ENCODE data around the gene RSBN1L.

Gene RSBN1L

GRCh38 chr7:77690289-77690688, 6.0 kb upstream of the RSBN1L start:
- peaks cover 4% of the 10 kb centered on the region for H3K4me1 ChIP-seq (ENCODE audit: control insufficient read depth, low read depth, low read length)
- H3K79me2 ChIP-seq (ENCODE audit: control insufficient read depth, insufficient read depth, low read length): peaks cover 17% of the 10 kb centered on the region
- no peaks in the 10 kb centered on the region for H3K27me3 ChIP-seq (ENCODE audit: insufficient read depth, low read length, poor library complexity)
- no peak overlapping the region for H3K23ac ChIP-seq (ENCODE audit: low read length)
- H2BK15ac ChIP-seq (replicated peaks; ENCODE audit: low read depth): no peak overlapping the region
- no peak overlapping the region for H3K4ac ChIP-seq (ENCODE audit: low read depth, low read length)
- H3K4me3 ChIP-seq (ENCODE audit: low read length): no peak overlapping the region
- H3K79me1 ChIP-seq (ENCODE audit: low read length): peaks cover 13% of the 10 kb centered on the region
- no peak for DNase-seq
- H2AK5ac ChIP-seq (ENCODE audit: low read length): no peak overlapping the region
- H3K56ac ChIP-seq (ENCODE audit: low read length): no peak overlapping the region
- H4K5ac ChIP-seq (ENCODE audit: low read length): no peak overlapping the region
- H3K4me2 ChIP-seq (ENCODE audit: low read length): no peak overlapping the region
- H3K9ac ChIP-seq (ENCODE audit: low read length): no peak overlapping the region
- H4K8ac ChIP-seq (ENCODE audit: low read depth, low read length): no peak overlapping the region
- no peak overlapping the region for H2BK5ac ChIP-seq (ENCODE audit: low read length)
- no peak overlapping the region for H2BK120ac ChIP-seq (ENCODE audit: low read depth, low read length)
- WGBS (ENCODE audit: extremely low coverage, insufficient coverage, low lambda C conversion rate): no CpG with 5 or more reads among the region's 8 CpGs
- H3K27ac ChIP-seq (ENCODE audit: low read depth, low read length): no peak overlapping the region
- no peak overlapping the region for H3K18ac ChIP-seq (ENCODE audit: low read length)
- H3K36me3 ChIP-seq (ENCODE audit: control insufficient read depth, insufficient read depth, low read length): no peaks in the 10 kb centered on the region

GRCh38 chr7:77691892-77692491, 4.3 kb upstream of the RSBN1L start:
- no peak overlapping the region for H3K9ac ChIP-seq (ENCODE audit: low read length)
- H3K4me1 ChIP-seq (ENCODE audit: control insufficient read depth, low read depth, low read length): peaks cover 2% of the 10 kb centered on the region
- H4K8ac ChIP-seq (ENCODE audit: low read depth, low read length): no peak overlapping the region
- no peak overlapping the region for H2BK120ac ChIP-seq (ENCODE audit: low read depth, low read length)
- H4K5ac ChIP-seq (ENCODE audit: low read length): no peak overlapping the region
- WGBS (ENCODE audit: extremely low coverage, insufficient coverage, low lambda C conversion rate): no CpG with 5 or more reads among the region's 10 CpGs
- H3K36me3 ChIP-seq (ENCODE audit: control insufficient read depth, insufficient read depth, low read length): no peaks in the 10 kb centered on the region
- no peak overlapping the region for H2BK15ac ChIP-seq (replicated peaks; ENCODE audit: low read depth)
- no peak overlapping the region for H3K27ac ChIP-seq (ENCODE audit: low read depth, low read length)
- H3K27me3 ChIP-seq (ENCODE audit: insufficient read depth, low read length, poor library complexity): no peaks in the 10 kb centered on the region
- no peak overlapping the region for H3K56ac ChIP-seq (ENCODE audit: low read length)
- no peak overlapping the region for H3K4me3 ChIP-seq (ENCODE audit: low read length)
- DNase-seq: no peak
- no peak overlapping the region for H3K4ac ChIP-seq (ENCODE audit: low read depth, low read length)
- no peak overlapping the region for H2AK5ac ChIP-seq (ENCODE audit: low read length)
- no peak overlapping the region for H3K18ac ChIP-seq (ENCODE audit: low read length)
- H3K4me2 ChIP-seq (ENCODE audit: low read length): no peak overlapping the region
- no peak overlapping the region for H2BK5ac ChIP-seq (ENCODE audit: low read length)
- H3K79me1 ChIP-seq (ENCODE audit: low read length): peaks cover 14% of the 10 kb centered on the region
- peaks cover 26% of the 10 kb centered on the region for H3K79me2 ChIP-seq (ENCODE audit: control insufficient read depth, insufficient read depth, low read length)
- H3K23ac ChIP-seq (ENCODE audit: low read length): peak overlapping the region; percentile 89

GRCh38 chr7:77693830-77694583, 2.3 kb upstream of the RSBN1L start:
- no peak overlapping the region for H2BK5ac ChIP-seq (ENCODE audit: low read length)
- no CpG with 5 or more reads among the region's 14 CpGs for WGBS (ENCODE audit: extremely low coverage, insufficient coverage, low lambda C conversion rate)
- no peak overlapping the region for H3K9ac ChIP-seq (ENCODE audit: low read length)
- H4K5ac ChIP-seq (ENCODE audit: low read length): no peak overlapping the region
- H4K8ac ChIP-seq (ENCODE audit: low read depth, low read length): no peak overlapping the region
- H3K27ac ChIP-seq (ENCODE audit: low read depth, low read length): no peak overlapping the region
- DNase-seq: no peak
- no peaks in the 10 kb centered on the region for H3K36me3 ChIP-seq (ENCODE audit: control insufficient read depth, insufficient read depth, low read length)
- no peak overlapping the region for H2BK15ac ChIP-seq (replicated peaks; ENCODE audit: low read depth)
- H3K23ac ChIP-seq (ENCODE audit: low read length): no peak overlapping the region
- no peak overlapping the region for H3K4me3 ChIP-seq (ENCODE audit: low read length)
- H3K56ac ChIP-seq (ENCODE audit: low read length): no peak overlapping the region
- H2AK5ac ChIP-seq (ENCODE audit: low read length): no peak overlapping the region
- peaks cover 40% of the 10 kb centered on the region for H3K79me2 ChIP-seq (ENCODE audit: control insufficient read depth, insufficient read depth, low read length)
- peaks cover 2% of the 10 kb centered on the region for H3K4me1 ChIP-seq (ENCODE audit: control insufficient read depth, low read depth, low read length)
- H3K27me3 ChIP-seq (ENCODE audit: insufficient read depth, low read length, poor library complexity): no peaks in the 10 kb centered on the region
- H3K18ac ChIP-seq (ENCODE audit: low read length): no peak overlapping the region
- H3K4me2 ChIP-seq (ENCODE audit: low read length): no peak overlapping the region
- H2BK120ac ChIP-seq (ENCODE audit: low read depth, low read length): no peak overlapping the region
- no peak overlapping the region for H3K4ac ChIP-seq (ENCODE audit: low read depth, low read length)
- H3K79me1 ChIP-seq (ENCODE audit: low read length): peaks cover 14% of the 10 kb centered on the region

GRCh38 chr7:77696643-77697534, 630 bp downstream of the RSBN1L start:
- H3K27ac ChIP-seq (ENCODE audit: low read depth, low read length): peak overlapping the region; percentile 86
- peaks cover 2% of the 10 kb centered on the region for H3K4me1 ChIP-seq (ENCODE audit: control insufficient read depth, low read depth, low read length)
- peak overlapping the region; percentile 58 for H3K4me2 ChIP-seq (ENCODE audit: low read length)
- H3K56ac ChIP-seq (ENCODE audit: low read length): peak overlapping the region; percentile 99
- H2BK120ac ChIP-seq (ENCODE audit: low read depth, low read length): no peak overlapping the region
- peak overlapping the region; percentile 74 for H3K4ac ChIP-seq (ENCODE audit: low read depth, low read length)
- H4K5ac ChIP-seq (ENCODE audit: low read length): no peak overlapping the region
- peak; percentile 73 for DNase-seq
- no CpG with 5 or more reads among the region's 67 CpGs for WGBS (ENCODE audit: extremely low coverage, insufficient coverage, low lambda C conversion rate)
- no peak overlapping the region for H4K8ac ChIP-seq (ENCODE audit: low read depth, low read length)
- H2BK15ac ChIP-seq (replicated peaks; ENCODE audit: low read depth): no peak overlapping the region
- H2BK5ac ChIP-seq (ENCODE audit: low read length): peak overlapping the region; percentile 96
- H2AK5ac ChIP-seq (ENCODE audit: low read length): no peak overlapping the region
- H3K27me3 ChIP-seq (ENCODE audit: insufficient read depth, low read length, poor library complexity): no peaks in the 10 kb centered on the region
- H3K36me3 ChIP-seq (ENCODE audit: control insufficient read depth, insufficient read depth, low read length): no peaks in the 10 kb centered on the region
- peaks cover 10% of the 10 kb centered on the region for H3K79me1 ChIP-seq (ENCODE audit: low read length)
- peak overlapping the region; percentile 48 for H3K23ac ChIP-seq (ENCODE audit: low read length)
- peak overlapping the region; percentile 63 for H3K18ac ChIP-seq (ENCODE audit: low read length)
- peak overlapping the region; percentile 99 for H3K9ac ChIP-seq (ENCODE audit: low read length)
- peaks cover 52% of the 10 kb centered on the region for H3K79me2 ChIP-seq (ENCODE audit: control insufficient read depth, insufficient read depth, low read length)
- peak overlapping the region; percentile 99 for H3K4me3 ChIP-seq (ENCODE audit: low read length)

DNA sequence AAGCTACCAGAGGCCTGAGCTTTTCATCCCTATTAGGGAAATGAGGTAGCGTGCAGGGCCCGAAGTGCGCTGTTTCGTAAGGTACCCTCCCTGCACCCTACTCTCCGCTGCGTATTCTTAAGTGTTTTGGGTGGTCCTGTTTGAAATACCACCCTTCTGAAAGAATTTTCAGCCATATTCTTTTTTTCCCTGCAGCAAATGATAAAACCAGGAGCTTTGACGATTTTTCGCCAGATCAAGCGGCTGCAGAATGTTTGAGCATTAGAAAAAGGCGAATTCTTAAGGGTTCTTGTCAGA, 1.2 kb downstream of the RSBN1L start:
- peaks cover 7% of the 10 kb centered on the region for H3K79me1 ChIP-seq (ENCODE audit: low read length)
- H2BK120ac ChIP-seq (ENCODE audit: low read depth, low read length): no peak overlapping the region
- no peak overlapping the region for H2AK5ac ChIP-seq (ENCODE audit: low read length)
- H3K18ac ChIP-seq (ENCODE audit: low read length): peak overlapping the region; percentile 40
- no peak overlapping the region for H3K4ac ChIP-seq (ENCODE audit: low read depth, low read length)
- no peak overlapping the region for H3K23ac ChIP-seq (ENCODE audit: low read length)
- H2BK5ac ChIP-seq (ENCODE audit: low read length): no peak overlapping the region
- peaks cover 51% of the 10 kb centered on the region for H3K79me2 ChIP-seq (ENCODE audit: control insufficient read depth, insufficient read depth, low read length)
- no peaks in the 10 kb centered on the region for H3K36me3 ChIP-seq (ENCODE audit: control insufficient read depth, insufficient read depth, low read length)
- peak overlapping the region; percentile 58 for H3K4me2 ChIP-seq (ENCODE audit: low read length)
- H4K8ac ChIP-seq (ENCODE audit: low read depth, low read length): no peak overlapping the region
- H3K9ac ChIP-seq (ENCODE audit: low read length): peak overlapping the region; percentile 99
- H3K4me1 ChIP-seq (ENCODE audit: control insufficient read depth, low read depth, low read length): no peaks in the 10 kb centered on the region
- peak overlapping the region; percentile 99 for H3K4me3 ChIP-seq (ENCODE audit: low read length)
- no CpG with 5 or more reads among the region's 10 CpGs for WGBS (ENCODE audit: extremely low coverage, insufficient coverage, low lambda C conversion rate)
- DNase-seq: no peak
- H3K27ac ChIP-seq (ENCODE audit: low read depth, low read length): no peak overlapping the region
- no peaks in the 10 kb centered on the region for H3K27me3 ChIP-seq (ENCODE audit: insufficient read depth, low read length, poor library complexity)
- peak overlapping the region; percentile 99 for H3K56ac ChIP-seq (ENCODE audit: low read length)
- H4K5ac ChIP-seq (ENCODE audit: low read length): no peak overlapping the region
- no peak overlapping the region for H2BK15ac ChIP-seq (replicated peaks; ENCODE audit: low read depth)
